HEK293 (cell line): ENCODE data around the gene CRYBG2.

ENCODE experiments used
- CTCF ChIA-PET: fragments of 350-600 bp; formaldehyde crosslinking; extraction: SDS; loops from one replicate; lab custom pipeline; 2021; ENCODE audit warnings: antibody characterized with exemption; lab: Yijun Ruan, JAX
- POLR2A ChIA-PET: fragments of 300-600 bp; formaldehyde crosslinking; extraction: SDS; loops from one replicate; lab custom pipeline; 2020; ENCODE audit warnings: antibody characterized with exemption, inconsistent platforms; lab: Yijun Ruan, JAX
- H3K27ac ChIP-seq: fragments of 200-500 bp; sonication (Bioruptor generic); 2 replicates; pipeline ENCODE4 v1.5.1; 2014; ENCODE audit warnings: low read depth, low read length, control low read depth, inconsistent platforms; ENCODE audit errors: extremely low read depth
- H3K36me3 ChIP-seq, 2 experiments: fragments of 200-500 bp in 1 of 2; sonication (Bioruptor generic) in 1 of 2; 1 replicate in 1 of 2; 2 replicates in 1 of 2; pipeline ENCODE4 v1.5.1; 2014 to 2017; ENCODE audit warnings: inconsistent platforms in 2 of 2, low read length in 2 of 2; ENCODE audit not compliant: control insufficient read depth in 2 of 2, insufficient read depth in 1 of 2
- H3K4me1 ChIP-seq: fragments of 200-500 bp; sonication (Bioruptor generic); 2 replicates; pipeline ENCODE4 v1.5.1; 2014; ENCODE audit warnings: mild to moderate bottlenecking, low read length, inconsistent platforms; ENCODE audit not compliant: control insufficient read depth, insufficient read depth
- H3K4me3 ChIP-seq: 2 replicates; pipeline ENCODE4 v1.5.1; 2011; ENCODE audit warnings: low read depth, mild to moderate bottlenecking, control low read depth, low read length, moderate library complexity
- H3K9me3 ChIP-seq: fragments of 200-500 bp; sonication (Bioruptor generic); 2 replicates; pipeline ENCODE4 v1.5.1; 2014; ENCODE audit warnings: low read depth, low read length, inconsistent platforms; ENCODE audit not compliant: control insufficient read depth, insufficient read depth
- KLF8 ChIP-seq: fragments of 450-650 bp; formaldehyde crosslinking; IDR thresholded peaks from 2 replicates; pipeline ENCODE4 v1.5.1; 2016; ENCODE audit warnings: missing biosample characterization, missing genetic modification characterization
- OVOL3 ChIP-seq: fragments of 450-650 bp; formaldehyde crosslinking; IDR thresholded peaks from 2 replicates; pipeline ENCODE4 v1.5.1; 2016; ENCODE audit warnings: missing biosample characterization, missing genetic modification characterization
- PRDM1 ChIP-seq: fragments of 450-650 bp; formaldehyde crosslinking; IDR thresholded peaks from 2 replicates; pipeline ENCODE4; 2016; ENCODE audit warnings: missing biosample characterization, missing genetic modification characterization
- REPIN1 ChIP-seq: fragments of 450-650 bp; formaldehyde crosslinking; IDR thresholded peaks from 2 replicates; pipeline ENCODE4 v1.5.1; 2017; ENCODE audit warnings: missing biosample characterization, missing genetic modification characterization, low read depth
- TSHZ1 ChIP-seq: fragments of 450-650 bp; formaldehyde crosslinking; IDR thresholded peaks from 2 replicates; pipeline ENCODE4 v1.5.1; 2016; ENCODE audit warnings: missing biosample characterization, missing genetic modification characterization, borderline replicate concordance
- YY2 ChIP-seq: fragments of 450-650 bp; formaldehyde crosslinking; IDR thresholded peaks from 2 replicates; pipeline ENCODE4 v1.5.1; 2016; ENCODE audit warnings: missing biosample characterization, missing genetic modification characterization
- ZFP37 ChIP-seq: fragments of 450-650 bp; formaldehyde crosslinking; IDR thresholded peaks from 2 replicates; pipeline ENCODE4 v1.5.1; 2016; ENCODE audit warnings: missing biosample characterization, missing genetic modification characterization
- ZNF174 ChIP-seq: fragments of 450-650 bp; formaldehyde crosslinking; IDR thresholded peaks from 2 replicates; pipeline ENCODE4 v1.5.0; 2017; ENCODE audit warnings: missing biosample characterization, mild to moderate bottlenecking, missing genetic modification characterization
- ZNF311 ChIP-seq: fragments of 450-650 bp; formaldehyde crosslinking; IDR thresholded peaks from 2 replicates; pipeline ENCODE4 v1.5.1; 2017; ENCODE audit warnings: missing biosample characterization, missing genetic modification characterization, borderline replicate concordance
- ZNF354C ChIP-seq: fragments of 450-650 bp; formaldehyde crosslinking; IDR thresholded peaks from 2 replicates; pipeline ENCODE4 v1.5.1; 2016; ENCODE audit warnings: missing biosample characterization, missing genetic modification characterization, low read depth, borderline replicate concordance
- ZNF423 ChIP-seq: fragments of 450-650 bp; formaldehyde crosslinking; IDR thresholded peaks from 2 replicates; pipeline ENCODE4 v1.5.1; 2016; ENCODE audit warnings: missing biosample characterization, missing genetic modification characterization
- ZNF514 ChIP-seq: fragments of 450-650 bp; formaldehyde crosslinking; IDR thresholded peaks from 2 replicates; pipeline ENCODE4 v1.5.1; 2016; ENCODE audit warnings: missing biosample characterization, missing genetic modification characterization
- ZNF518A ChIP-seq: fragments of 450-650 bp; formaldehyde crosslinking; conservative IDR thresholded peaks from 2 replicates; pipeline ENCODE4 v1.5.1; 2016; ENCODE audit warnings: low read depth, missing biosample characterization, missing genetic modification characterization
- ZNF561 ChIP-seq: fragments of 450-650 bp; IDR thresholded peaks from 2 replicates; pipeline ENCODE4 v1.5.1; 2018; ENCODE audit warnings: missing biosample characterization, missing genetic modification characterization, borderline replicate concordance
- ZNF585B ChIP-seq: fragments of 450-650 bp; formaldehyde crosslinking; IDR thresholded peaks from 2 replicates; pipeline ENCODE4 v1.5.1; 2016; ENCODE audit warnings: missing biosample characterization, missing genetic modification characterization
- ZNF596 ChIP-seq: fragments of 450-650 bp; IDR thresholded peaks from 2 replicates; pipeline ENCODE4 v1.5.0; 2018; ENCODE audit warnings: missing biosample characterization, mild to moderate bottlenecking, missing genetic modification characterization, moderate library complexity
- ZNF626 ChIP-seq: fragments of 450-650 bp; sonication (Bioruptor Pico); formaldehyde crosslinking; IDR thresholded peaks from 2 replicates; pipeline ENCODE4 v1.5.1; 2018; ENCODE audit warnings: missing biosample characterization, missing genetic modification characterization, inconsistent platforms
- ZNF76 ChIP-seq: fragments of 450-650 bp; formaldehyde crosslinking; IDR thresholded peaks from 2 replicates; pipeline ENCODE4; 2016; ENCODE audit warnings: low read depth, missing biosample characterization, missing genetic modification characterization, borderline replicate concordance
- ZXDB ChIP-seq: fragments of 450-650 bp; formaldehyde crosslinking; IDR thresholded peaks from 2 replicates; pipeline ENCODE4 v1.5.1; 2016; ENCODE audit warnings: missing biosample characterization, missing genetic modification characterization
- TF ChIP-seq, protein P1 (sequence below): fragments of 450-650 bp; formaldehyde crosslinking; IDR thresholded peaks from 2 replicates; pipeline ENCODE4 v1.5.1; 2016; ENCODE audit warnings: missing biosample characterization, missing genetic modification characterization

The CRYBG2 gene

DNA sequence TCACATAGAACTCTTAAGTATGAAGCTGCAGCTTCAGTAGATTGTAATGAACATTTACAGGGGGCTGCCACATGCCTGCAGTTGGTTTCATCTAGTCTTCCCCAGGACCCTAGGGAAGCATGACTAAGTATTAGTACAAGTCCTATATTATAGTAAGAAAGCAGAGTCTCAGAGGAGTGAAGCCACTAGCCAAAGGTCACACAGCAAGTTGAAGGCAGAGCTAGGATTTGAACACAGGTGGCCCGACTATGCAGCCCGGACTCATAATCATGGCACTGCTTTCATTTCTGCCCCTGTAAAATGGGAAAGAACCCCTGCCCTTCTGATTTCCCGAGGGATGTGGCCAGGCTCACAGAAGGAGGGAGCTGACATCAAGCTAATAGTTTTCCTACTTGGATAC, 8.4 kb upstream of the CRYBG2 start:
- no peak overlapping the region for H3K4me3 ChIP-seq
- CTCF ChIA-PET, result interaction anchor here (0.6 to 3.8 kb wide), 14 partner anchors 9 to 370 kb away, joined by 3 to 81 read pairs (median 3); no protein-coding TSS in a partner anchor
- no peak overlapping the region for H3K27ac ChIP-seq
- TF ChIP-seq ZNF626 (tag by site-specific recombination) (no peak), PRDM1 (tag by site-specific recombination) (no peak), TSHZ1 (tag by site-specific recombination) (no peak), ZNF354C (tag by site-specific recombination) (no peak), ZNF518A (tag by site-specific recombination) (no peak), ZNF561 (tag by site-specific recombination) (no peak), ZNF423 (tag by site-specific recombination) (no peak)
- no peaks in the 10 kb centered on the region for H3K4me1 ChIP-seq
- H3K36me3 ChIP-seq, result no peaks in the 10 kb centered on the region
- H3K9me3 ChIP-seq, result no peaks in the 10 kb centered on the region
- POLR2A ChIA-PET, result no interaction called here

- Histone ChIP-seq H3K4me3 (no peak overlapping the region), H3K4me1 (no peaks in the 10 kb centered on the region), H3K9me3 (no peaks in the 10 kb centered on the region), H3K27ac (no peak overlapping the region), H3K36me3 (no peaks in the 10 kb centered on the region)
- ChIA-PET CTCF (interaction anchor here (0.6 to 3.8 kb wide), 12 partner anchors 9 to 370 kb away, joined by 3 to 81 read pairs (median 3); no protein-coding TSS in a partner anchor), POLR2A (no interaction called here)
- TF ChIP-seq KLF8 (tag by site-specific recombination) (no peak), YY2 (tag by site-specific recombination) (no peak), ZNF174 (no peak), ZNF514 (tag by site-specific recombination) (no peak), REPIN1 (tag by site-specific recombination) (no peak), ZNF76 (tag by site-specific recombination) (no peak), ZXDB (tag by site-specific recombination) (no peak), ZNF585B (no peak), OVOL3 (tag by site-specific recombination) (no peak), ZFP37 (tag by site-specific recombination) (no peak), ZNF311 (tag by site-specific recombination) (no peak), ZNF518A (tag by site-specific recombination) (no peak), ZNF596 (tag by site-specific recombination) (no peak)
- TF ChIP-seq, protein P1, sequence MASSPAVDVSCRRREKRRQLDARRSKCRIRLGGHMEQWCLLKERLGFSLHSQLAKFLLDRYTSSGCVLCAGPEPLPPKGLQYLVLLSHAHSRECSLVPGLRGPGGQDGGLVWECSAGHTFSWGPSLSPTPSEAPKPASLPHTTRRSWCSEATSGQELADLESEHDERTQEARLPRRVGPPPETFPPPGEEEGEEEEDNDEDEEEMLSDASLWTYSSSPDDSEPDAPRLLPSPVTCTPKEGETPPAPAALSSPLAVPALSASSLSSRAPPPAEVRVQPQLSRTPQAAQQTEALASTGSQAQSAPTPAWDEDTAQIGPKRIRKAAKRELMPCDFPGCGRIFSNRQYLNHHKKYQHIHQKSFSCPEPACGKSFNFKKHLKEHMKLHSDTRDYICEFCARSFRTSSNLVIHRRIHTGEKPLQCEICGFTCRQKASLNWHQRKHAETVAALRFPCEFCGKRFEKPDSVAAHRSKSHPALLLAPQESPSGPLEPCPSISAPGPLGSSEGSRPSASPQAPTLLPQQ (tag by site-specific recombination), result no peak
Observed at GRCh38 chr1:26361605-26362122, 7.7 kb upstream of the CRYBG2 start.
